Esophagus muscularis mucosa (tissue), 4 donors: ENCODE data around the gene ETV3. TPM values are rescaled to one million over a fixed set of nuclear protein-coding genes. Genes with fewer than 3 reads are reported as not detected.

Experiments used
- DNase-seq: peaks from one replicate; pipeline ENCODE4 v3.0.0-alpha.2; 2017; ENCODE audit errors: extremely low spot score
- H3K27ac ChIP-seq, 4 donors: fragments of 200-600 bp; sonication (generic); replicated peaks in 1 of 4; 1 replicate in 3 of 4; 2 replicates in 1 of 4; pipeline ENCODE4 v1.5.1; 2016 to 2019; ENCODE audit warnings: mild to moderate bottlenecking in 1 of 4
- H3K27me3 ChIP-seq, 4 donors: fragments of 200-600 bp; sonication (generic); one replicate each; pipeline versions ENCODE4 v1.5.1 to v1.6.0; 2016 to 2019
- H3K36me3 ChIP-seq, 4 donors: fragments of 200-600 bp; sonication (generic); one replicate each; pipeline ENCODE4 v1.5.1; 2016 to 2019
- H3K4me1 ChIP-seq, 4 donors: fragments of 200-600 bp; sonication (generic); one replicate each; pipeline ENCODE4 v1.5.1; 2016 to 2019
- H3K4me3 ChIP-seq, 4 donors: fragments of 200-600 bp; sonication (generic); 1 replicate in 2 of 4; 2 replicates in 2 of 4; pipeline ENCODE4 v1.5.1; 2016 to 2019; ENCODE audit warnings: mild to moderate bottlenecking in 4 of 4, moderate library complexity in 1 of 4
- H3K9me3 ChIP-seq, 4 donors: fragments of 200-600 bp; sonication (generic); 1 replicate in 3 of 4; 2 replicates in 1 of 4; pipeline ENCODE4 v1.5.1; 2016 to 2019
- EP300 ChIP-seq: sonication (generic); formaldehyde crosslinking; IDR thresholded peaks from one replicate; pipeline ENCODE4 v1.6.1; 2017; ENCODE audit warnings: antibody characterized with exemption
- POLR2A ChIP-seq: fragments of 450-650 bp; IDR thresholded peaks from one replicate; pipeline ENCODE4 v1.6.1; 2017; ENCODE audit warnings: antibody characterized with exemption, moderate library complexity, mild to moderate bottlenecking, low read depth
- POLR2AphosphoS5 ChIP-seq, 2 donors: sonication (generic); formaldehyde crosslinking; IDR thresholded peaks; one replicate each; pipeline ENCODE4 v1.6.1; 2017; ENCODE audit warnings: antibody characterized with exemption in 2 of 2
- WGBS: methylation state at CpG from one replicate; pipeline ENCODE4 v1.1.5; 2018; 5-methylcytosine and 5-hydroxymethylcytosine counted together
- intact Hi-C: fragments of 100-400 bp; cut with DNase I; formaldehyde crosslinking; loops from one replicate; pipeline ENCODE4 v1.15.1; 2023
- total RNA-seq, 4 donors: library from RNA; depleted of rRNA; stranded (reverse); fragments of >200 nt; gene quantifications; one replicate each; pipeline versions ENCODE4 v1.1.0 to v1.2.1, GENCODE V29; 2016
- TF ChIP-seq, protein P1 (sequence below), 3 experiments: fragments of 200-600 bp in 2 of 3; fragments of 450-650 bp in 1 of 3; sonication (generic) in 2 of 3; IDR thresholded peaks; one replicate each; pipeline ENCODE4 v1.5.1; 2017 to 2019; ENCODE audit warnings: antibody characterized with exemption in 3 of 3, mild to moderate bottlenecking in 2 of 3, moderate library complexity in 1 of 3

ETV3 gene
- total RNA-seq, 4 donors from 2014 or later = 16.6 to 20.0 (median 19.2) TPM

DNA sequence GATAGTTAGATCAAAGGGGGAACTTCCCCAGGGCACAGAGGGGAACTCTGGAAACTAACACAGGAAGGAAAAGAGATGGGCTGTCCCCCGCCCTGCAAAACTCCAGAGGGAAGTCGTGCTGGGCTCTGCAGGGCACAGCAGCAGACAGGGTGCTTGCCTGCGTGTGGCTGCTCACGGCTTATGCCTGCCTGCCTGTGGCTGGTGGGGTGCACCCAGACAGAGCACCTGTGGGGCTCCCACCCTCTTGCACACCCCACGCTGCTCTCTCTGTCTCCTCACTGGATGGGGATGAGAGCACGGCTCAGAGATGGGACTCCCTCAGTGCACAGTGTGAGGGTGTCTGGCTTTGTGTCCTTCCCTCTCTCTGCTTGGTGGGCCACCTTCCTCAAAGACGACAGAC, 25.1 kb downstream of the ETV3 start:
- H3K27ac ChIP-seq = no peak overlapping the region
- no peaks in the 10 kb centered on the region for H3K36me3 ChIP-seq
- H3K4me1 ChIP-seq = no peaks in the 10 kb centered on the region
- H3K4me3 ChIP-seq = no peak overlapping the region
- WGBS = 55% methylated on average over 7 of the region's 7 CpGs
- no peak for DNase-seq
- TF ChIP-seq EP300 = no peak
- TF ChIP-seq POLR2AphosphoS5 (IDR thresholded peaks at IDR 0.05) = no peak
- TF ChIP-seq, protein P1, sequence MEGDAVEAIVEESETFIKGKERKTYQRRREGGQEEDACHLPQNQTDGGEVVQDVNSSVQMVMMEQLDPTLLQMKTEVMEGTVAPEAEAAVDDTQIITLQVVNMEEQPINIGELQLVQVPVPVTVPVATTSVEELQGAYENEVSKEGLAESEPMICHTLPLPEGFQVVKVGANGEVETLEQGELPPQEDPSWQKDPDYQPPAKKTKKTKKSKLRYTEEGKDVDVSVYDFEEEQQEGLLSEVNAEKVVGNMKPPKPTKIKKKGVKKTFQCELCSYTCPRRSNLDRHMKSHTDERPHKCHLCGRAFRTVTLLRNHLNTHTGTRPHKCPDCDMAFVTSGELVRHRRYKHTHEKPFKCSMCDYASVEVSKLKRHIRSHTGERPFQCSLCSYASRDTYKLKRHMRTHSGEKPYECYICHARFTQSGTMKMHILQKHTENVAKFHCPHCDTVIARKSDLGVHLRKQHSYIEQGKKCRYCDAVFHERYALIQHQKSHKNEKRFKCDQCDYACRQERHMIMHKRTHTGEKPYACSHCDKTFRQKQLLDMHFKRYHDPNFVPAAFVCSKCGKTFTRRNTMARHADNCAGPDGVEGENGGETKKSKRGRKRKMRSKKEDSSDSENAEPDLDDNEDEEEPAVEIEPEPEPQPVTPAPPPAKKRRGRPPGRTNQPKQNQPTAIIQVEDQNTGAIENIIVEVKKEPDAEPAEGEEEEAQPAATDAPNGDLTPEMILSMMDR (IDR thresholded peaks at IDR 0.05) = no peak
- no peak for TF ChIP-seq POLR2A
- no peaks in the 10 kb centered on the region for H3K9me3 ChIP-seq
- peaks cover 0 to 60% (median 6%) of the 10 kb centered on the region in 4 donors for H3K27me3 ChIP-seq
- intact Hi-C loops = no loop called here

GRCh38 chr1:157112186-157112867, 25.9 kb downstream of the ETV3 start:
- Histone ChIP-seq H3K27me3 (peaks cover 0 to 68% (median 9%) of the 10 kb centered on the region in 4 donors), H3K36me3 (no peaks in the 10 kb centered on the region), H3K9me3 (no peaks in the 10 kb centered on the region), H3K4me1 (no peaks in the 10 kb centered on the region), H3K27ac (no peak overlapping the region), H3K4me3 (no peak overlapping the region)
- 81% methylated on average over 8 of the region's 8 CpGs for WGBS
- no peak for DNase-seq
- TF ChIP-seq, protein P1 (IDR thresholded peaks at IDR 0.05) = no peak
- TF ChIP-seq EP300 (no peak), POLR2A (no peak), POLR2AphosphoS5 (IDR thresholded peaks at IDR 0.05) (no peak)
- intact Hi-C loops = no loop called here

DNA sequence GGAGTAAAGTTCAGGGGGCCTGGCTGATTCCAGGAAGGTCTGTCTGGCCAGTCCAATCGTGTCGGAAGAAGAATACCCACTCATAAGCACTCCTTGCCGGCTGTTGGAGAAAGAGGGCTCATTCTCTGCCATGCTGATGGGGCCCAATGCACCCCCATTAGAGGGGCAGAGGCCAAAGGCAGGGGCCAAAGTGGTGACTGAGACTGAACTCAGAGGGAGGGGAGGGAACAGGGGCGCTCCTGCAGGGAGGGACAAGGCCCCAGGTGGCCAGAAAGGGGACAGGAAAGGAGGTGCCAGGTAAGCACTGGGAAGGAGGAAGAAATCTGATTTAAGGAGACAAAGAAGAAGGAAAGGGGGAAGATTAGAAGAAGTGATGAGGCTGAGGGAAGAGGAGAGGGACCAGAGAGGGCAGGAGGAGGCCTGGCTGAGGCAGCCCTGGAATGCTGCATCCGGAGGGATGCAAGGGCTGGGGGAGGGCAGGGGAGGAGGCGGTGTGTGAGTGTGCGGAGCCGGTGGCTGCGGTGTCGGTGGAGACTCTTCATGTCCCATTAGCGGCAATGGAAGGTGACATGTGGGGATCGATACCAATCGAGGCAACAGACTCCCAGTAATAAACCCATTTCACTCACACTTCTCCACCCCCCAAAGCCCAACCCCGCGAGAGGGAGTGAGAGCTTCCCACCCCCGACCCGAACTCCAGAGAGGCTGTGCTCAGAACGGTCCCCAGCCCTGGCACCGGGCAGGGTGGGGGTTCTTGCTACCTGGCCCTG, 26.6 kb downstream of the ETV3 start:
- no peaks in the 10 kb centered on the region for H3K4me1 ChIP-seq
- no peaks in the 10 kb centered on the region for H3K9me3 ChIP-seq
- DNase-seq = no peak
- no peaks in the 10 kb centered on the region for H3K36me3 ChIP-seq
- TF ChIP-seq, protein P1 (IDR thresholded peaks at IDR 0.05) = no peak
- TF ChIP-seq POLR2AphosphoS5 (IDR thresholded peaks at IDR 0.05) (no peak), POLR2A (no peak), EP300 (no peak)
- no peak overlapping the region for H3K4me3 ChIP-seq
- intact Hi-C loops = no loop called here
- peaks cover 0 to 76% (median 9%) of the 10 kb centered on the region in 4 donors for H3K27me3 ChIP-seq
- WGBS = 60% methylated on average over 18 of the region's 19 CpGs
- H3K27ac ChIP-seq = no peak overlapping the region

GRCh38 chr1:157110686-157111085, 27.5 kb downstream of the ETV3 start:
- Histone ChIP-seq H3K36me3 (no peaks in the 10 kb centered on the region), H3K4me1 (no peaks in the 10 kb centered on the region), H3K9me3 (no peaks in the 10 kb centered on the region), H3K4me3 (no peak overlapping the region), H3K27me3 (peaks cover 0 to 83% (median 9%) of the 10 kb centered on the region in 4 donors), H3K27ac (no peak overlapping the region)
- TF ChIP-seq POLR2AphosphoS5 (IDR thresholded peaks at IDR 0.05) (no peak), EP300 (no peak), POLR2A (no peak)
- TF ChIP-seq, protein P1 (IDR thresholded peaks at IDR 0.05) = no peak
- intact Hi-C loops = no loop called here
- DNase-seq = no peak
- WGBS = 70% methylated on average over 3 of the region's 3 CpGs
